ENCODE results near the gene HLCS. TPM values are rescaled to one million over a fixed set of nuclear protein-coding genes. Genes with fewer than 3 reads are reported as not detected.

Gene HLCS
- total and polyA plus RNA-seq, 7 donors: 3.0 to 26.0 (median 12.5) TPM

DNA sequence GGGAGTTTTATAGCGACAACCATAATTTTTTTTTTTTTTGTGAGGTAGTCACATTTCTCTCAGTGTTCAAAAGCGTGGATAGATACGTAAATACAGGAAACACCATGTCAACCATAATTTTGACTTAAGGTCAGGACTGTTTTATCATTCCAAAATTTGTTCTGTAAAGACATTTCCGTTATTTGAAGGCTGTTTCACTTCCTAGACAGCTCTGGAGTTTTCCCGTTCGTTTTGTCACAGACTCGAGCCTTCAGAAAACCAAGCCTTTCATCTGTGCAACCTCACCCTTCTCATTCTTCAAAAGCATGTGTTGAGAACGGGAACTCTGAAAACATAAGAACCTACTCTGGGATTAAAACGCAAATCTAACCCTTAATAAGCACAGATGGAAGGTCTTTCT lies 249.6 kb downstream of the HLCS start:
- 59 to 85% methylated on average over 9 of the region's 9 CpGs for WGBS, 2 donors
- Histone ChIP-seq H3K9me3 (no peaks in the 10 kb centered on the region), H3K36me3 (no peaks in the 10 kb centered on the region), H3K27ac (no peak overlapping the region), H3K27me3 (peaks cover 0 to 88% (median 43%) of the 10 kb centered on the region in 3 donors), H3K4me3 (no peak overlapping the region), H3K4me1 (no peaks in the 10 kb centered on the region)
- intact Hi-C loops (cut with DNase I): no loop called here
- TF ChIP-seq POLR2AphosphoS5 (IDR thresholded peaks at IDR 0.05): no peak
- no peak for DNase-seq

- intact Hi-C loops (cut with DNase I): no loop called here
- H3K4me3 ChIP-seq: no peak overlapping the region
- no peak for DNase-seq
- H3K27me3 ChIP-seq: peaks cover 0 to 90% (median 45%) of the 10 kb centered on the region in 3 donors
- no peak overlapping the region for H3K27ac ChIP-seq
- no peaks in the 10 kb centered on the region for H3K36me3 ChIP-seq
- 79 to 84% methylated on average over 2 of the region's 2 CpGs for WGBS, 2 donors
- no peaks in the 10 kb centered on the region for H3K9me3 ChIP-seq
- H3K4me1 ChIP-seq: no peaks in the 10 kb centered on the region
- TF ChIP-seq POLR2AphosphoS5 (IDR thresholded peaks at IDR 0.05) (no peak), POLR2A (IDR thresholded peaks at IDR 0.05) (no peak), CTCF (IDR thresholded peaks at IDR 0.05) (no peak), EP300 (IDR thresholded peaks at IDR 0.05) (no peak)
These were observed 250.1 kb downstream of the HLCS start for GRCh38 chr21:36716387-36716786.

DNA sequence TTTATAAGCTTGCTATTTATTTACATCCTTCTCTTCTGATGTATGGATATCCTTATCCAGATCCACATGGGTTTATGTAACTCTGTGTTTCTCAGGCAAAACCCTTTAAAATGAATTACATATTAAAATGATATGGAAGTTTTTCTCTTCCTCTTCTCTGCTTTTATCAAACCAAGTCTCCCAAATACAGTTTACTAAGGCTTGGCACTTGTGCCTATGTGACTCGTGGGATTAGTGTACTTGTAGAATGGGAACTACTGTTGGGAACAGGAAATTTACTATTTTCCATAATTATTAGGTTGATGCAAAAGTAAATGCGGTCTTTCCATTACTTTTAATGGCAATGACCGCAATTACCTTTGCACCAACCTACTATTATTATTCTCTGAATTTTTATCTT lies 252.7 kb downstream of the HLCS start:
- 61 to 63% methylated on average over 3 of the region's 3 CpGs for WGBS, 2 donors
- Histone ChIP-seq H3K27ac (no peak overlapping the region), H3K4me3 (no peak overlapping the region), H3K9me3 (no peaks in the 10 kb centered on the region), H3K4me1 (peaks cover 0 to 15% (median 13%) of the 10 kb centered on the region in 4 donors), H3K36me3 (no peaks in the 10 kb centered on the region), H3K27me3 (peaks cover 21 to 100% (median 61%) of the 10 kb centered on the region in 3 donors)
- no peak for TF ChIP-seq EP300 (IDR thresholded peaks at IDR 0.05)
- no peak for TF ChIP-seq POLR2A (IDR thresholded peaks at IDR 0.05)
- TF ChIP-seq CTCF (IDR thresholded peaks at IDR 0.05): no peak
- no peak for TF ChIP-seq POLR2AphosphoS5 (IDR thresholded peaks at IDR 0.05)
- no peak for DNase-seq
- intact Hi-C loops (cut with DNase I): no loop called here

GRCh38 chr21:36710729-36711048 lies 255.8 kb downstream of the HLCS start:
- intact Hi-C loops (cut with DNase I): no loop called here
- no peak overlapping the region for H3K27ac ChIP-seq
- 3 to 7% methylated on average over 13 of the region's 13 CpGs for WGBS, 2 donors
- DNase-seq: peak; percentile 43
- TF ChIP-seq POLR2A (IDR thresholded peaks at IDR 0.05): no peak
- no peak for TF ChIP-seq CTCF (IDR thresholded peaks at IDR 0.05)
- no peak for TF ChIP-seq POLR2AphosphoS5 (IDR thresholded peaks at IDR 0.05)
- TF ChIP-seq EP300 (IDR thresholded peaks at IDR 0.05): no peak
- peaks cover 48 to 100% (median 88%) of the 10 kb centered on the region in 3 donors for H3K27me3 ChIP-seq
- no peaks in the 10 kb centered on the region for H3K9me3 ChIP-seq
- H3K4me1 ChIP-seq: peaks cover 0 to 41% (median 35%) of the 10 kb centered on the region in 4 donors
- no peak overlapping the region for H3K4me3 ChIP-seq
- H3K36me3 ChIP-seq: no peaks in the 10 kb centered on the region

GRCh38 chr21:36709868-36710728 lies 256.4 kb downstream of the HLCS start:
- WGBS, 2 donors: 10 to 11% methylated on average over 38 of the region's 38 CpGs
- TF ChIP-seq CTCF (IDR thresholded peaks at IDR 0.05) (no peak), EP300 (IDR thresholded peaks at IDR 0.05) (no peak), POLR2A (IDR thresholded peaks at IDR 0.05) (no peak), POLR2AphosphoS5 (IDR thresholded peaks at IDR 0.05) (no peak)
- peak; percentile 36 for DNase-seq
- H3K36me3 ChIP-seq: no peaks in the 10 kb centered on the region
- intact Hi-C loops (cut with DNase I): no loop called here
- H3K9me3 ChIP-seq: no peaks in the 10 kb centered on the region
- no peak overlapping the region for H3K27ac ChIP-seq
- peaks cover 52 to 100% (median 94%) of the 10 kb centered on the region in 3 donors for H3K27me3 ChIP-seq
- H3K4me3 ChIP-seq: no peak overlapping the region
- H3K4me1 ChIP-seq: peaks cover 0 to 46% (median 40%) of the 10 kb centered on the region in 4 donors

Data from sigmoid colon (tissue), 7 donors.